Measurements from ENCODE around the gene FAM9A.

The FAM9A gene

GRCh38 chrX:8801041-8801599, at the start of gene FAM9A:
TSS of gene FAM9A (minus strand) at chrX:8801383. CDS start at chrX:8800171, 1,212 bp downstream.
- no peak within 1 kb of the TSS for H3K4me3 ChIP-seq (ENCODE audit: low read depth in 1 of 2, low read length in 2 of 2)
- H3K36me3 ChIP-seq (ENCODE audit: control insufficient read depth in 1 of 2, insufficient read depth in 2 of 2, low read length in 2 of 2), result no peaks in the 10 kb centered on the region
- no peak within 1 kb of the TSS for H3K27ac ChIP-seq (ENCODE audit: low read length)
- no peaks in the 10 kb centered on the region for H3K27me3 ChIP-seq (ENCODE audit: low read depth, low read length)
- no peaks in the 10 kb centered on the region for H3K9me3 ChIP-seq (ENCODE audit: control insufficient read depth in 1 of 2, low read length in 2 of 2)
- no peaks in the 10 kb centered on the region for H3K4me1 ChIP-seq (ENCODE audit: control insufficient read depth in 1 of 2, insufficient read depth in 2 of 2, low read length in 2 of 2)

DNA sequence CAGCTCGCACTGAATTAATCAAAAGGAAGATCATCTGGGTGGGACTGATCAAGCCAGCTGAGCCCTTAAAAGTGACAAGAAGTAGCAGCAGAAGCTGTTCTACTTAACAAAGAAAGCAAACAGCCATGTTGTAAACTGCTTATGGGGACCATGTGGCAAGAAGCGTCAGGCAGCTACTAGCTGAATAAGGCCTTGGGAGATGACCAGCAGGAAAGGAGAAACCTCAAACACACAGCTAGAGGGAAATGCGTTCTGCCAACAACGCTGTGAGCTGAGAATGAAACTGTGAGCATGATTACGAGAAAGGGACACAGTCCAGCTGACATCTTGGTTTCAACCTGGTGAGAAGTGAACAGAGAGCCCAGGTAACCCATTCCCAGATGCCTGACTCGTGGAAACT, 49.3 kb upstream of the FAM9A start:
- H3K4me1 ChIP-seq (ENCODE audit: control insufficient read depth in 1 of 2, insufficient read depth in 2 of 2, low read length in 2 of 2), result no peaks in the 10 kb centered on the region
- H3K36me3 ChIP-seq (ENCODE audit: control insufficient read depth in 1 of 2, insufficient read depth in 2 of 2, low read length in 2 of 2), result no peaks in the 10 kb centered on the region
- H3K4me3 ChIP-seq (ENCODE audit: low read depth in 1 of 2, low read length in 2 of 2), result no peak overlapping the region
- no peaks in the 10 kb centered on the region for H3K27me3 ChIP-seq (ENCODE audit: low read depth, low read length)
- H3K27ac ChIP-seq (ENCODE audit: low read length), result no peak overlapping the region
- no peaks in the 10 kb centered on the region for H3K9me3 ChIP-seq (ENCODE audit: control insufficient read depth in 1 of 2, low read length in 2 of 2)

DNA sequence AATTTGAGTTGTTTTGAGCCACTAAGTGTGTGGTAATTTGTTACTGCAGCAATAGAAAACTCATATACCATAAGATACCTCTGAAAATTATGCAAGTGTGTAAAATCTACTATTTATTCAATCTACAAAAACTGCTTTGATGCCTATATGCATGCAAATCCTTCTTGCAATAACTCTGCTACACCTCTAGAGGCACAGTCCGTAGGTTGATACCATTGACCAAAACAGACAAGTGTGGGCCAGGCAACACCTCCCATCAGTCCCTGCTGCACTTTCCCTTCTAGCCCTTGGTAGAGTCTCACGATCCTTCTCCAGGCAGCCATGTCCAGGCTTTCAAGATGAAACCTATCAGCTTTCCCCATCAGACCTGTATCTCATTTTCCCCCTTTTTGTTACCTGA, 48.8 kb upstream of the FAM9A start:
- Histone ChIP-seq H3K27ac (ENCODE audit: low read length) (no peak overlapping the region), H3K4me1 (ENCODE audit: control insufficient read depth in 1 of 2, insufficient read depth in 2 of 2, low read length in 2 of 2) (no peaks in the 10 kb centered on the region), H3K27me3 (ENCODE audit: low read depth, low read length) (no peaks in the 10 kb centered on the region), H3K36me3 (ENCODE audit: control insufficient read depth in 1 of 2, insufficient read depth in 2 of 2, low read length in 2 of 2) (no peaks in the 10 kb centered on the region), H3K9me3 (ENCODE audit: control insufficient read depth in 1 of 2, low read length in 2 of 2) (no peaks in the 10 kb centered on the region), H3K4me3 (ENCODE audit: low read depth in 1 of 2, low read length in 2 of 2) (no peak overlapping the region)

- Histone ChIP-seq H3K27ac (ENCODE audit: low read length) (no peak overlapping the region), H3K4me1 (ENCODE audit: control insufficient read depth in 1 of 2, insufficient read depth in 2 of 2, low read length in 2 of 2) (no peaks in the 10 kb centered on the region), H3K9me3 (ENCODE audit: control insufficient read depth in 1 of 2, low read length in 2 of 2) (no peaks in the 10 kb centered on the region), H3K36me3 (ENCODE audit: control insufficient read depth in 1 of 2, insufficient read depth in 2 of 2, low read length in 2 of 2) (no peaks in the 10 kb centered on the region), H3K27me3 (ENCODE audit: low read depth, low read length) (no peaks in the 10 kb centered on the region), H3K4me3 (ENCODE audit: low read depth in 1 of 2, low read length in 2 of 2) (no peak overlapping the region)
Measured at GRCh38 chrX:8849458-8849857, 48.3 kb upstream of the FAM9A start.

DNA sequence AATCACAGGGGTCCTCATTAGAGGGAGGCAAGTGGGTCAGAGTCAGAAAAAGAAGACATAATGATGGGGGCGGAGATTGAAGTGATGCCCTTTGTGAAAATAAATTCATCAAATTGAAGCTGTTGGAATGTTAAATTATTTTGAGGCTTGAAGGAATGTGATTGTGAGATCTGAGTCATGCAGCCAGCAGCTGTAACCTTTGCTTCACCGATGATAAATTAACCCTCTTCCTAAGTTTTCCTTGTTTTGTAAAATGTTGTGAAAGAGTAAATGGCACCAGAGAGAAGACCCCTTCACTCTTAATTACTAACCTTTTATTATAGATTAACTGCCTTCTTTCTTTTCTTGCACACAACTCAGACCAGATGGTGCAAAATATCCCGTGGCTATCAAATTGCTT, 47.7 kb upstream of the FAM9A start:
- Histone ChIP-seq H3K27me3 (ENCODE audit: low read depth, low read length) (no peaks in the 10 kb centered on the region), H3K36me3 (ENCODE audit: control insufficient read depth in 1 of 2, insufficient read depth in 2 of 2, low read length in 2 of 2) (no peaks in the 10 kb centered on the region), H3K4me1 (ENCODE audit: control insufficient read depth in 1 of 2, insufficient read depth in 2 of 2, low read length in 2 of 2) (no peaks in the 10 kb centered on the region), H3K9me3 (ENCODE audit: control insufficient read depth in 1 of 2, low read length in 2 of 2) (no peaks in the 10 kb centered on the region), H3K4me3 (ENCODE audit: low read depth in 1 of 2, low read length in 2 of 2) (no peak overlapping the region), H3K27ac (ENCODE audit: low read length) (no peak overlapping the region)

GRCh38 chrX:8848441-8848840, 47.3 kb upstream of the FAM9A start:
- H3K4me3 ChIP-seq (ENCODE audit: low read depth in 1 of 2, low read length in 2 of 2), result no peak overlapping the region
- no peak overlapping the region for H3K27ac ChIP-seq (ENCODE audit: low read length)
- H3K36me3 ChIP-seq (ENCODE audit: control insufficient read depth in 1 of 2, insufficient read depth in 2 of 2, low read length in 2 of 2), result no peaks in the 10 kb centered on the region
- H3K9me3 ChIP-seq (ENCODE audit: control insufficient read depth in 1 of 2, low read length in 2 of 2), result no peaks in the 10 kb centered on the region
- H3K27me3 ChIP-seq (ENCODE audit: low read depth, low read length), result no peaks in the 10 kb centered on the region
- no peaks in the 10 kb centered on the region for H3K4me1 ChIP-seq (ENCODE audit: control insufficient read depth in 1 of 2, insufficient read depth in 2 of 2, low read length in 2 of 2)

DNA sequence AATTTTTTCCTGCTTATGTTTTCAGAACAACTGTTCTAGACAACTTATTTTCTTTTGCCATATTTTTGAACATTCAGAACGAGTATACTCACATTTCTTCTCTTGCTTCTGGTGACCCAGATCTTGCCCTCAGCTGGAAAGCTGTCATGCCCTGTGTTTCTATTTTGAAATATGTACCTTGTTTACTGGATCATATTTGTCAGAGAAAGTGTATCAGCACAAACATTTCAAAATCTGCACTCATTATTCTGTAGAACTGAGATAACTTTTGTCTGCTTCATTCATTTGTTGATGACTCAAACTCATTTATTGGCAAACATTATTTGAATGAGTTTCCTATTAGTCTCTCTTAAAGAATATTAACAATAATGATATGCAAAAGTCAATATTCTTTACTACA, 46.2 kb upstream of the FAM9A start:
- Histone ChIP-seq H3K4me3 (ENCODE audit: low read depth in 1 of 2, low read length in 2 of 2) (no peak overlapping the region), H3K27me3 (ENCODE audit: low read depth, low read length) (no peaks in the 10 kb centered on the region), H3K4me1 (ENCODE audit: control insufficient read depth in 1 of 2, insufficient read depth in 2 of 2, low read length in 2 of 2) (no peaks in the 10 kb centered on the region), H3K27ac (ENCODE audit: low read length) (no peak overlapping the region), H3K9me3 (ENCODE audit: control insufficient read depth in 1 of 2, low read length in 2 of 2) (no peaks in the 10 kb centered on the region), H3K36me3 (ENCODE audit: control insufficient read depth in 1 of 2, insufficient read depth in 2 of 2, low read length in 2 of 2) (no peaks in the 10 kb centered on the region)

DNA sequence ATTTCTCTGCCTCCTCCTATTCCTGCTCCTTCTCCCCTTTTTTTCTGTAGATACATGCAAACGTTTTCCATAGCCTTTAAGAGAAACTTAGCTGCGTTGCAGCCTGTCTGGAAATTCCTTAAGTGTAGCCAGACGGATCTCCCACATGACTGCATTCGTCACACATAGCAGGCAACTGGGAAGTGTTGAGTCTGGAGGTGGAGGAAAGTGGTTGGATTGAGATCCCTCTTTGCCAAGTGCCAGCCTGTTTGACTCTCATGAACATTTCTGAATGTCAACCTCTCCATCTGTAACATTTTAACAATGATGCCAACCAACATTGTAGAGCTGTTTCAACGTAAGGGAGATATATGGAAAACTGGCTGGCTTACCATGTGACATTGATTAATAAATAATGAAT, 45.1 kb upstream of the FAM9A start:
- Histone ChIP-seq H3K36me3 (ENCODE audit: control insufficient read depth in 1 of 2, insufficient read depth in 2 of 2, low read length in 2 of 2) (no peaks in the 10 kb centered on the region), H3K27ac (ENCODE audit: low read length) (no peak overlapping the region), H3K4me3 (ENCODE audit: low read depth in 1 of 2, low read length in 2 of 2) (no peak overlapping the region), H3K27me3 (ENCODE audit: low read depth, low read length) (no peaks in the 10 kb centered on the region), H3K9me3 (ENCODE audit: control insufficient read depth in 1 of 2, low read length in 2 of 2) (no peaks in the 10 kb centered on the region), H3K4me1 (ENCODE audit: control insufficient read depth in 1 of 2, insufficient read depth in 2 of 2, low read length in 2 of 2) (no peaks in the 10 kb centered on the region)

DNA sequence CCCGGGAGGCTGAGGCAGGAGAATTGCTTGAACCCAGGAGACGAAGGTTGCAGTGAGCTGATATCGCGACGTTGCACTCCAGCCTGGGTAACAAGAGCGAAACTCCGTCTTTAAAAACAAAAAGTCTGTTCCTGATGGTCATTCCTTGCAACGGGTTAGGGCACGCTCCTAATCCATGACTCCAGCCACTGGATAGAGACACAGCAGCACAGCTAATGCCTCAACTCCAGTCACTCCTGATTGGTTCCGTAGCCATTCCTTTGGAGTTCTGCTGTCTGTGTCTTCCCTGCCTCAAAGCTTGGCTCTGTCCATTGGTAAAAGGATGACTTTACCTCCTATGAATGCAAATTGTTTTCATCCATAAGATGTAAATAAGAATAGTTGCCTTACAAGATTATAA, 44.3 kb upstream of the FAM9A start:
- H3K4me3 ChIP-seq (ENCODE audit: low read depth in 1 of 2, low read length in 2 of 2), result no peak overlapping the region

DNA sequence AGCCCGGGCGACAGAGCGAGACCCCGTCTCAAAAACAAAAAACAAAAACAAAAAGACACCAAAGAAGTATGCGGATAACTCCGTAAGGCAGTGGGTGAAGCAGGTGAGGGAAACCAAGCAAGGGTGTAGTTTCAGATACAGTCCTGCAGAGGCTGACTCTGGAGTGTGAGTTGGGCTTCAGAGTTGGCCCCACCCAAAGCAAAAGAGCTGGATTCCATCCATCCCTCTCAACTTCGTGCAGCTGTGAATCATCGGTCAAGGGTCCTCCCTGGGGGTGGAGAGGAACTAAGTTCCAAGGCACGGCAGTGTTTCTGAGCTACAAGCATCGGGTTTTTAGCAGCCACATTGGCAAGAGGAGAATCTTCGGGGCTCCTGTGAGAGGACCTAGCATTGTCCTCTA, 43.9 kb upstream of the FAM9A start:
- no peaks in the 10 kb centered on the region for H3K36me3 ChIP-seq (ENCODE audit: control insufficient read depth in 1 of 2, insufficient read depth in 2 of 2, low read length in 2 of 2)
- no peak overlapping the region for H3K4me3 ChIP-seq (ENCODE audit: low read depth in 1 of 2, low read length in 2 of 2)
- H3K4me1 ChIP-seq (ENCODE audit: control insufficient read depth in 1 of 2, insufficient read depth in 2 of 2, low read length in 2 of 2), result no peaks in the 10 kb centered on the region
- no peaks in the 10 kb centered on the region for H3K9me3 ChIP-seq (ENCODE audit: control insufficient read depth in 1 of 2, low read length in 2 of 2)
- no peaks in the 10 kb centered on the region for H3K27me3 ChIP-seq (ENCODE audit: low read depth, low read length)
- H3K27ac ChIP-seq (ENCODE audit: low read length), result no peak overlapping the region

More for the DNA sequence above, 44.3 kb upstream of the FAM9A start:
- H3K9me3 ChIP-seq (ENCODE audit: control insufficient read depth in 1 of 2, low read length in 2 of 2), result no peaks in the 10 kb centered on the region
- H3K27me3 ChIP-seq (ENCODE audit: low read depth, low read length), result no peaks in the 10 kb centered on the region
- H3K36me3 ChIP-seq (ENCODE audit: control insufficient read depth in 1 of 2, insufficient read depth in 2 of 2, low read length in 2 of 2), result no peaks in the 10 kb centered on the region
- no peaks in the 10 kb centered on the region for H3K4me1 ChIP-seq (ENCODE audit: control insufficient read depth in 1 of 2, insufficient read depth in 2 of 2, low read length in 2 of 2)
- H3K27ac ChIP-seq (ENCODE audit: low read length), result no peak overlapping the region

- no peaks in the 10 kb centered on the region for H3K9me3 ChIP-seq (ENCODE audit: control insufficient read depth in 1 of 2, low read length in 2 of 2)
- H3K27ac ChIP-seq (ENCODE audit: low read length), result no peak overlapping the region
- no peaks in the 10 kb centered on the region for H3K27me3 ChIP-seq (ENCODE audit: low read depth, low read length)
- H3K4me1 ChIP-seq (ENCODE audit: control insufficient read depth in 1 of 2, insufficient read depth in 2 of 2, low read length in 2 of 2), result no peaks in the 10 kb centered on the region
- H3K36me3 ChIP-seq (ENCODE audit: control insufficient read depth in 1 of 2, insufficient read depth in 2 of 2, low read length in 2 of 2), result no peaks in the 10 kb centered on the region
- no peak overlapping the region for H3K4me3 ChIP-seq (ENCODE audit: low read depth in 1 of 2, low read length in 2 of 2)
Measured at GRCh38 chrX:8844157-8844556, 43.0 kb upstream of the FAM9A start.

GRCh38 chrX:8841911-8842310, 40.7 kb upstream of the FAM9A start:
- H3K4me3 ChIP-seq (ENCODE audit: low read depth in 1 of 2, low read length in 2 of 2), result no peak overlapping the region
- no peaks in the 10 kb centered on the region for H3K27me3 ChIP-seq (ENCODE audit: low read depth, low read length)
- H3K9me3 ChIP-seq (ENCODE audit: control insufficient read depth in 1 of 2, low read length in 2 of 2), result no peaks in the 10 kb centered on the region
- H3K27ac ChIP-seq (ENCODE audit: low read length), result no peak overlapping the region
- no peaks in the 10 kb centered on the region for H3K4me1 ChIP-seq (ENCODE audit: control insufficient read depth in 1 of 2, insufficient read depth in 2 of 2, low read length in 2 of 2)
- no peaks in the 10 kb centered on the region for H3K36me3 ChIP-seq (ENCODE audit: control insufficient read depth in 1 of 2, insufficient read depth in 2 of 2, low read length in 2 of 2)
